GM12878 (cell line): ENCODE data around the gene NRP1. TPM values are rescaled to one million over a fixed set of nuclear protein-coding genes. Genes with fewer than 3 reads are reported as not detected.

ENCODE experiments used
- ATAC-seq: fragments of 200-7000 bp; cut with Tn5 transposase; 3 replicates; pipeline ENCODE4 v1.9.1; 2020; ENCODE audit warnings: mild to moderate bottlenecking, moderate library complexity
- BruUV-seq: library from RNA; stranded (reverse); fragments of 400-500 nt; replicated peaks from 2 replicates; lab custom pipeline; 2021; lab: Mats Ljungman, UMichigan
- CTCF ChIA-PET: fragments of 300-600 bp; sonication (Branson Sonifier 250); formaldehyde crosslinking; extraction: SDS; loops from one replicate; lab custom pipeline; 2021; ENCODE audit warnings: inconsistent platforms; lab: Yijun Ruan, JAX
- POLR2A ChIA-PET: fragments of 350-600 bp; formaldehyde crosslinking; extraction: SDS; loops from one replicate; lab custom pipeline; 2021; ENCODE audit warnings: inconsistent platforms; lab: Charles Lee
- RAD21 ChIA-PET: fragments of 300-600 bp; sonication (Branson Sonifier 250); formaldehyde crosslinking; loops from one replicate; lab custom pipeline; 2023; ENCODE audit warnings: antibody characterized with exemption; ENCODE audit not compliant: unreplicated experiment; lab: Charles Lee
- SMC1A ChIA-PET: fragments of 300-600 bp; sonication (Branson Sonifier 250); formaldehyde crosslinking; loops from one replicate; lab custom pipeline; 2023; ENCODE audit not compliant: unreplicated experiment, uncharacterized antibody; lab: Charles Lee
- DNase-seq: peaks from one replicate; pipeline ENCODE4 v3.0.0-alpha.2; 2011; ENCODE audit warnings: low read depth, low spot score
- FAIRE-seq: peaks from 3 replicates; lab custom pipeline; 2011; peaks lifted over from hg19 to GRCh38; lab: Jason Lieb, UNC
- H2AFZ ChIP-seq: 2 replicates; pipeline ENCODE4 v1.6.0; 2011; ENCODE audit warnings: low read depth, low read length, control low read depth; ENCODE audit not compliant: control insufficient read depth
- H3K27ac ChIP-seq: 2 replicates; pipeline ENCODE4 v1.5.1; 2011; ENCODE audit warnings: control low read depth; ENCODE audit not compliant: control insufficient read depth, insufficient read depth
- H3K27me3 ChIP-seq, 2 experiments: replicated peaks in 1 of 2; 2 replicates each; pipeline versions ENCODE4 v1.6.0 to v1.6.1; 2011; ENCODE audit warnings: low read length in 1 of 2; ENCODE audit not compliant: control insufficient read depth in 2 of 2, insufficient read depth in 2 of 2
- H3K36me3 ChIP-seq, 2 experiments: 2 replicates each; pipeline ENCODE4 v1.5.1; 2011; ENCODE audit warnings: low read length in 1 of 2; ENCODE audit not compliant: control insufficient read depth in 2 of 2, insufficient read depth in 2 of 2
- H3K4me1 ChIP-seq: 2 replicates; pipeline ENCODE4 v1.6.1; 2011; ENCODE audit warnings: mild to moderate bottlenecking, low read length, moderate library complexity, mixed read lengths; ENCODE audit not compliant: control insufficient read depth, insufficient read depth
- H3K4me2 ChIP-seq: 2 replicates; pipeline ENCODE4 v1.6.0; 2011; ENCODE audit warnings: control low read depth; ENCODE audit not compliant: control insufficient read depth, insufficient read depth
- H3K4me3 ChIP-seq: fragments of 200-600 bp; sonication (generic); 2 replicates; pipeline ENCODE4 v1.5.1; 2016
- H3K79me2 ChIP-seq: 2 replicates; pipeline ENCODE4 v1.6.0; 2011; ENCODE audit warnings: low read length; ENCODE audit not compliant: control insufficient read depth, insufficient read depth
- H3K9ac ChIP-seq: 2 replicates; pipeline ENCODE4 v1.8.0; 2011; ENCODE audit warnings: low read length, control low read depth, mixed read lengths; ENCODE audit not compliant: control insufficient read depth, insufficient read depth
- H3K9me3 ChIP-seq: replicated peaks from 3 replicates; pipeline ENCODE4 v1.5.1; 2011; ENCODE audit warnings: mild to moderate bottlenecking, low read length; ENCODE audit not compliant: control insufficient read depth, insufficient read depth
- H4K20me1 ChIP-seq: 2 replicates; pipeline ENCODE4 v1.6.0; 2011; ENCODE audit not compliant: control insufficient read depth, insufficient read depth
- ASH2L ChIP-seq: fragments of 300-600, 200-600 bp; sonication (generic); IDR thresholded peaks from 2 replicates; pipeline ENCODE4 v1.6.1; 2017; ENCODE audit warnings: low read depth, mild to moderate bottlenecking, borderline replicate concordance
- CREM ChIP-seq: IDR thresholded peaks from 2 replicates; pipeline ENCODE4 v1.6.1; 2014; ENCODE audit warnings: antibody characterized with exemption, low read depth
- ESRRA ChIP-seq: IDR thresholded peaks from 2 replicates; pipeline ENCODE4 v1.6.1; 2012; ENCODE audit warnings: mild to moderate bottlenecking, low read length, improper control_type of control experiment
- HCFC1 ChIP-seq: fragments of 150-350 bp; IDR thresholded peaks from 2 replicates; pipeline ENCODE4 v1.6.1; 2014; ENCODE audit warnings: low read length
- HDGF ChIP-seq: fragments of 450-650 bp; IDR thresholded peaks from 2 replicates; pipeline ENCODE4 v1.6.1; 2016; ENCODE audit warnings: antibody characterized with exemption
- JUNB ChIP-seq: IDR thresholded peaks from 2 replicates; pipeline ENCODE4 v1.6.1; 2016; ENCODE audit warnings: antibody characterized with exemption, mild to moderate bottlenecking
- MEF2A ChIP-seq: IDR thresholded peaks from 2 replicates; pipeline ENCODE4 v1.6.1; 2011; ENCODE audit warnings: low read depth, mild to moderate bottlenecking, low read length, moderate library complexity; ENCODE audit not compliant: insufficient read depth
- NFYA ChIP-seq: IDR thresholded peaks from 2 replicates; pipeline ENCODE4 v1.6.1; 2011; ENCODE audit warnings: low read depth, mild to moderate bottlenecking, low read length, improper control_type of control experiment, borderline replicate concordance
- NFYB ChIP-seq: IDR thresholded peaks from 2 replicates; pipeline ENCODE4 v1.6.1; 2011; ENCODE audit warnings: low read depth, mild to moderate bottlenecking, low read length, improper control_type of control experiment, moderate library complexity; ENCODE audit not compliant: insufficient read depth
- RAD21 ChIP-seq: IDR thresholded peaks from 2 replicates; pipeline ENCODE4 v1.6.1; 2011; ENCODE audit warnings: mild to moderate bottlenecking, low read depth, low read length, moderate library complexity; ENCODE audit not compliant: insufficient read depth
- RFX5 ChIP-seq: IDR thresholded peaks from 2 replicates; pipeline ENCODE4 v1.6.1; 2011; ENCODE audit warnings: low read depth, low read length, improper control_type of control experiment
- SMARCA5 ChIP-seq: fragments of 450-650 bp; IDR thresholded peaks from 2 replicates; pipeline ENCODE4 v1.6.1; 2017; ENCODE audit warnings: mild to moderate bottlenecking
- SUPT20H ChIP-seq: IDR thresholded peaks from 2 replicates; pipeline ENCODE4 v1.6.1; 2011; ENCODE audit warnings: low read depth, mild to moderate bottlenecking, low read length, moderate library complexity, borderline replicate concordance; ENCODE audit not compliant: control insufficient read depth
- TARDBP ChIP-seq: IDR thresholded peaks from 2 replicates; pipeline ENCODE4 v1.6.1; 2016; ENCODE audit warnings: borderline replicate concordance
- YBX1 ChIP-seq: fragments of 450-650 bp; IDR thresholded peaks from 2 replicates; pipeline ENCODE4 v1.6.1; 2016; ENCODE audit warnings: antibody characterized with exemption
- WGBS: methylation state at CpG from one replicate; pipeline ENCODE4 v1.1.6; 2016; ENCODE audit warnings: low lambda C conversion rate; ENCODE audit not compliant: insufficient replicate concordance, insufficient coverage; ENCODE audit errors: missing lambda C conversion rate; 5-methylcytosine and 5-hydroxymethylcytosine counted together
- in situ Hi-C: fragments of 300-500 bp; cut with MboI; formaldehyde crosslinking; loops from 9 replicates; pipeline ENCODE4 v1.14.3; 2018; ENCODE audit warnings: mixed read lengths
- intact Hi-C: fragments of 100-400 bp; cut with micrococcal nuclease; formaldehyde crosslinking; loops from one replicate; pipeline ENCODE4 v1.14.2; 2022; ENCODE audit not compliant: unreplicated experiment
- polyA plus RNA-seq, 11 experiments: library from polyadenylated mRNA; depleted of rRNA in 4 of 11; unstranded in 6 of 11; stranded (reverse) in 5 of 11; fragments of >200 nt; fragmentation: Nextera tagmentation in 4 of 11; fragmentation: Illumina TruSeq in 1 of 11; extraction: Ambion mirVana in 4 of 11; extraction: Trizol in 1 of 11; gene quantifications; 1 replicate in 1 of 11; 2 replicates in 10 of 11; pipeline versions ENCODE4 v1.2.1 to v1.2.3, GENCODE V29; 2011 to 2016; ENCODE audit warnings: inconsistent platforms in 2 of 11, missing spikeins in 2 of 11, low read depth in 1 of 11
- total RNA-seq, 4 experiments: library from RNA; depleted of rRNA in 3 of 4; stranded (reverse); fragments of >200 nt in 3 of 4; fragmentation: Illumina TruSeq in 1 of 4; extraction: Trizol in 1 of 4; gene quantifications; 2 replicates each; pipeline versions ENCODE4 v1.2.1 to v1.2.3, GENCODE V29; 2013 to 2021
- TF ChIP-seq, protein P1 (sequence below), 3 experiments: IDR thresholded peaks in 2 of 3; conservative IDR thresholded peaks in 1 of 3; 2 replicates each; pipeline ENCODE4 v1.5.1; 2011; ENCODE audit warnings: low read depth in 3 of 3, low read length in 3 of 3, mild to moderate bottlenecking in 3 of 3, control low read depth in 2 of 3, moderate library complexity in 2 of 3, inconsistent platforms in 1 of 3, mixed read lengths in 1 of 3; ENCODE audit not compliant: control insufficient read depth in 2 of 3, insufficient read depth in 1 of 3; ENCODE audit errors: extremely low read depth in 1 of 3
- TF ChIP-seq, protein P2 (sequence below): IDR thresholded peaks from 2 replicates; pipeline ENCODE4 v1.6.1; 2012; ENCODE audit warnings: low read depth, low read length, improper control_type of control experiment
- TF ChIP-seq, protein P3 (sequence below): fragments of 150-350 bp; IDR thresholded peaks from 2 replicates; pipeline ENCODE4 v1.6.1; 2016; ENCODE audit warnings: low read depth, low read length

The NRP1 gene
- total and polyA plus RNA-seq, 10 of the 15 experiments (the other 5 are each of a cell fraction or from before 2014, with no cell fraction given) = 0.11 to 12.1 (median 0.52) TPM

DNA sequence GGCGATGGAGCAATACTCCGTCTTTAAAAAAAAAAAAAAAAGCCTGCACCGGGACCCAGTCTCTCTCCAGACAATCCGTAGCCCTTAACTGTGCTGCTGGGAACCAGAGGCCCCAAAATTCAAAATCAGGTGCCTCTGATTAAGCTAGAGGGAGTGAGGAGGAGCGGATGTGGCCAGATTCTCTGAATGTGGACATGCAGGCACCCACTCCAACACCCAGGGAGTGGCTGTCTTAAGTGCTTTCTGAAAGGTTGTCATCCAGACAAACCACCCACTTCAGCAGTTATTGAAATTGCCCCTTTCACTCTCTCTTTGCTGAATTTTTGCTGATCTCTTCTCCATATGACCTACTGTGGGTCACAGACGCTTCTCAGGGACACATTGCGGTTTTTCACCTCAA lies 14.2 kb downstream of the NRP1 start:
- ChIA-PET CTCF (no interaction called here), SMC1A (interaction anchor here (1.0 kb wide), 1 partner anchor 185 kb away, joined by 3 read pairs; no protein-coding TSS in a partner anchor), RAD21 (no interaction called here), POLR2A (no interaction called here)
- Histone ChIP-seq H3K79me2 (no peaks in the 10 kb centered on the region), H3K4me2 (no peak overlapping the region), H3K4me1 (no peaks in the 10 kb centered on the region), H2AFZ (no peak overlapping the region), H4K20me1 (no peaks in the 10 kb centered on the region), H3K4me3 (no peak overlapping the region), H3K36me3 (no peaks in the 10 kb centered on the region), H3K9ac (no peak overlapping the region), H3K27ac (no peak overlapping the region), H3K9me3 (no peaks in the 10 kb centered on the region), H3K27me3 (no peaks in the 10 kb centered on the region; a peak in 1 of 4 replicates)
- no peak for DNase-seq
- in situ Hi-C loops = no loop called here
- FAIRE-seq = no peak
- no peak for ATAC-seq
- WGBS = 75% methylated on average over 7 of the region's 7 CpGs
- no TSS peak for BruUV-seq
- intact Hi-C loops = no loop called here
- TF ChIP-seq TARDBP (no peak), SUPT20H (no peak), RFX5 (no peak), RAD21 (no peak), ASH2L (no peak), JUNB (no peak), SMARCA5 (no peak), MEF2A (no peak), CREM (no peak), YBX1 (no peak), HDGF (no peak), ESRRA (no peak), NFYA (no peak), HCFC1 (no peak), NFYB (no peak)
- TF ChIP-seq, protein P1, sequence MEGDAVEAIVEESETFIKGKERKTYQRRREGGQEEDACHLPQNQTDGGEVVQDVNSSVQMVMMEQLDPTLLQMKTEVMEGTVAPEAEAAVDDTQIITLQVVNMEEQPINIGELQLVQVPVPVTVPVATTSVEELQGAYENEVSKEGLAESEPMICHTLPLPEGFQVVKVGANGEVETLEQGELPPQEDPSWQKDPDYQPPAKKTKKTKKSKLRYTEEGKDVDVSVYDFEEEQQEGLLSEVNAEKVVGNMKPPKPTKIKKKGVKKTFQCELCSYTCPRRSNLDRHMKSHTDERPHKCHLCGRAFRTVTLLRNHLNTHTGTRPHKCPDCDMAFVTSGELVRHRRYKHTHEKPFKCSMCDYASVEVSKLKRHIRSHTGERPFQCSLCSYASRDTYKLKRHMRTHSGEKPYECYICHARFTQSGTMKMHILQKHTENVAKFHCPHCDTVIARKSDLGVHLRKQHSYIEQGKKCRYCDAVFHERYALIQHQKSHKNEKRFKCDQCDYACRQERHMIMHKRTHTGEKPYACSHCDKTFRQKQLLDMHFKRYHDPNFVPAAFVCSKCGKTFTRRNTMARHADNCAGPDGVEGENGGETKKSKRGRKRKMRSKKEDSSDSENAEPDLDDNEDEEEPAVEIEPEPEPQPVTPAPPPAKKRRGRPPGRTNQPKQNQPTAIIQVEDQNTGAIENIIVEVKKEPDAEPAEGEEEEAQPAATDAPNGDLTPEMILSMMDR (IDR thresholded peaks at IDR 0.05 in 2 of 3, conservative IDR thresholded peaks at IDR 0.05 in 1 of 3; ENCODE audit: control insufficient read depth in 2 of 3, extremely low read depth in 1 of 3, insufficient read depth in 1 of 3, low read depth in 3 of 3, low read length in 3 of 3) = no peak
- TF ChIP-seq, protein P2, sequence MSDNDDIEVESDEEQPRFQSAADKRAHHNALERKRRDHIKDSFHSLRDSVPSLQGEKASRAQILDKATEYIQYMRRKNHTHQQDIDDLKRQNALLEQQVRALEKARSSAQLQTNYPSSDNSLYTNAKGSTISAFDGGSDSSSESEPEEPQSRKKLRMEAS = no peak
- TF ChIP-seq, protein P3, sequence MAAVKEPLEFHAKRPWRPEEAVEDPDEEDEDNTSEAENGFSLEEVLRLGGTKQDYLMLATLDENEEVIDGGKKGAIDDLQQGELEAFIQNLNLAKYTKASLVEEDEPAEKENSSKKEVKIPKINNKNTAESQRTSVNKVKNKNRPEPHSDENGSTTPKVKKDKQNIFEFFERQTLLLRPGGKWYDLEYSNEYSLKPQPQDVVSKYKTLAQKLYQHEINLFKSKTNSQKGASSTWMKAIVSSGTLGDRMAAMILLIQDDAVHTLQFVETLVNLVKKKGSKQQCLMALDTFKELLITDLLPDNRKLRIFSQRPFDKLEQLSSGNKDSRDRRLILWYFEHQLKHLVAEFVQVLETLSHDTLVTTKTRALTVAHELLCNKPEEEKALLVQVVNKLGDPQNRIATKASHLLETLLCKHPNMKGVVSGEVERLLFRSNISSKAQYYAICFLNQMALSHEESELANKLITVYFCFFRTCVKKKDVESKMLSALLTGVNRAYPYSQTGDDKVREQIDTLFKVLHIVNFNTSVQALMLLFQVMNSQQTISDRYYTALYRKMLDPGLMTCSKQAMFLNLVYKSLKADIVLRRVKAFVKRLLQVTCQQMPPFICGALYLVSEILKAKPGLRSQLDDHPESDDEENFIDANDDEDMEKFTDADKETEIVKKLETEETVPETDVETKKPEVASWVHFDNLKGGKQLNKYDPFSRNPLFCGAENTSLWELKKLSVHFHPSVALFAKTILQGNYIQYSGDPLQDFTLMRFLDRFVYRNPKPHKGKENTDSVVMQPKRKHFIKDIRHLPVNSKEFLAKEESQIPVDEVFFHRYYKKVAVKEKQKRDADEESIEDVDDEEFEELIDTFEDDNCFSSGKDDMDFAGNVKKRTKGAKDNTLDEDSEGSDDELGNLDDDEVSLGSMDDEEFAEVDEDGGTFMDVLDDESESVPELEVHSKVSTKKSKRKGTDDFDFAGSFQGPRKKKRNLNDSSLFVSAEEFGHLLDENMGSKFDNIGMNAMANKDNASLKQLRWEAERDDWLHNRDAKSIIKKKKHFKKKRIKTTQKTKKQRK = no peak
